BLaER1 treated with 17β-estradiol and CSF1 and Interleukin-3, amounts not matched to agents 10 nM and 100 nM (cell line): ENCODE results near the gene TMPRSS3.

Experiments used
- H3K27ac ChIP-seq, 11 experiments: shearing (Covaris generic); formaldehyde crosslinking; 2 replicates each; pipeline ENCODE4 v1.8.1; 2022
- H3K27me3 ChIP-seq, 11 experiments: shearing (Covaris generic); formaldehyde crosslinking; 2 replicates each; pipeline ENCODE4 v1.8.1; 2022
- H3K36me3 ChIP-seq, 11 experiments: shearing (Covaris generic); formaldehyde crosslinking; 2 replicates each; pipeline ENCODE4 v1.8.1; 2022
- H3K4me1 ChIP-seq, 10 experiments: shearing (Covaris generic); formaldehyde crosslinking; 2 replicates each; pipeline ENCODE4 v1.8.1; 2022
- H3K4me2 ChIP-seq, 11 experiments: shearing (Covaris generic); formaldehyde crosslinking; 2 replicates each; pipeline ENCODE4 v1.8.1; 2022
- H3K4me3 ChIP-seq, 10 experiments: shearing (Covaris generic); formaldehyde crosslinking; 2 replicates each; pipeline ENCODE4 v1.8.1; 2022
- H3K9ac ChIP-seq, 11 experiments: shearing (Covaris generic); formaldehyde crosslinking; 2 replicates each; pipeline ENCODE4 v1.8.1; 2022
- H3K9me3 ChIP-seq, 11 experiments: shearing (Covaris generic); formaldehyde crosslinking; replicated peaks in 1 of 11; 2 replicates each; pipeline ENCODE4 v1.8.1; 2022
- H4K20me1 ChIP-seq, 11 experiments: shearing (Covaris generic); formaldehyde crosslinking; 2 replicates each; pipeline ENCODE4 v1.8.1; 2022
- Cebpa-rat ChIP-seq, 11 experiments: shearing (Covaris generic); IDR thresholded peaks; 2 replicates each; pipeline ENCODE4 v1.8.1; 2022

Gene TMPRSS3

DNA sequence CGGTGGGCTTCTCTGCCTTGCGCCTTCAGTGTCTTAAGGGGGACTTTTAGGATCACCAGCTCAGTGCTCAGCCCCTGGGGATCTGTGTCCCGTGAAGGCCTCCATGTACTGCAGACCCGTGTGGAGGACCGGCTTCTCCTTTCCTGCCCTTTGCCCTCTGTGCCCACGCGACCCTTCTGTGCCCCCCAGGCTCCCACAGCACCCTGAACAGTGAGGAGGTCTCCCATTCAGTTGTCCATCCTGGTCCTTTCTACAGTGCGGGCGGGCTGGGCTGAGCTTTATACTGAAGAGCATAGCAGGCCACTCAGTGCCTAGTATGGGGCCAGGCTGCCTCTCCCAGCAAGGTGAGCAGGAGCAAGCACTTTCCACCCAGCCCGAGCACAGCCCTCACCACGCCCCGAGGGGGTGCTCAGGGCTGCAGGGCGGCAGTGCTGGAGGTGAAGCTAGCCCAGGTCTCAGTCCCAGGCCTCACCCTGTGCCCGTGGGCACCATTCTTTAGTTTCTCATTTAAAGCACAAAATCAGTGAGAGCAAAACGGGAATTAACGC is 21.9 kb downstream of the TMPRSS3 start:
- no peaks in the 10 kb centered on the region for H4K20me1 ChIP-seq
- peak overlapping the region in 5 of 11 experiments; percentile 1 to 68 (median 56); a peak in 6 of 22 replicates for H3K27ac ChIP-seq
- peak overlapping the region; percentile 66 to 91 (median 81) for H3K4me2 ChIP-seq
- H3K4me3 ChIP-seq, result no peak overlapping the region
- H3K27me3 ChIP-seq, result peaks cover 0 to 3% (median 0%) of the 10 kb centered on the region in 11 experiments; a peak in 1 of 22 replicates
- no peaks in the 10 kb centered on the region for H3K9me3 ChIP-seq
- H3K9ac ChIP-seq, result peak overlapping the region in 3 of 11 experiments; percentile 8 to 59 (median 29); a peak in 4 of 22 replicates
- H3K36me3 ChIP-seq, result no peaks in the 10 kb centered on the region
- TF ChIP-seq Cebpa-rat (IDR thresholded peaks at IDR 0.05), result no peak
- H3K4me1 ChIP-seq, result peaks cover 16 to 68% (median 56%) of the 10 kb centered on the region in 10 experiments

DNA sequence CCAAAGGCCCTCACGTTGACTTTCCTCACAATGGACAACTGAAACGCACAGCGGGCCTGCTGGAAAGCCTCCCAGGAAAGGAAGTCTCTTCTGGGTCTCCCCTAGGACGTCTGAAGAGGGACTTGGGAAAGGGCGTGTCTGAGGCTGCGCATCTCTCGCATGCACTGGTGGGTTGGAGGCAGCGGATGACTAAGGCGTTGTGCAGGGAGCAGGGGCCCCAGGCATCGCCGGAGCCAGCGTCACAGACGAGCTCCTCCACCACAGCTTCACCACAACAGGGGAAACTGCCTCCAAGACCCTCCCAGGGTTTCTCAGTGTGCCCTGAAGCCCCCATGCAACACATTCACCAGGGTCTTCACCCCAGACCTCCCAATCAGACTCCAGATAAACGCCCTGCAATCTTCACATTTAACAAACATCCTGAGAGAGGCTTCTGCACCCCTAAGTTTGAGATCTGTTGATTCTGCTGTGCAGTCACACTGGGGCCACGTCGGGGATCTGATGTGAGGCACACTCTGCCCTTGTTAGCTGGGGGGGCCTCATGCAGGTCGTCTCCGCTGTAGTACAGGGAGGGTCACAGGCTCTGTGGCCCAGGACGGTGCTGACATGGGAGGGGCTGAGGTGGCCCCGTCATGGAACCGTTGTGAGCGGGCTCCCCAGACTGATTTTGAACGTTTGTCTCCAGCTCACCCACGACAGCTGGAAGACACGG is 22.5 kb downstream of the TMPRSS3 start:
- Histone ChIP-seq H3K9me3 (no peaks in the 10 kb centered on the region), H4K20me1 (no peaks in the 10 kb centered on the region), H3K9ac (peak overlapping the region in 5 of 11 experiments; percentile 1 to 59 (median 32); a peak in 7 of 22 replicates), H3K27ac (peak overlapping the region in 6 of 11 experiments; percentile 9 to 68 (median 56); a peak in 9 of 22 replicates), H3K4me3 (peak overlapping the region in 2 of 10 experiments; percentile 21 to 27; a peak in 2 of 20 replicates), H3K36me3 (no peaks in the 10 kb centered on the region), H3K4me2 (peak overlapping the region; percentile 66 to 91 (median 81)), H3K4me1 (peaks cover 15 to 62% (median 52%) of the 10 kb centered on the region in 10 experiments), H3K27me3 (peaks cover 0 to 3% (median 0%) of the 10 kb centered on the region in 11 experiments; a peak in 1 of 22 replicates)
- TF ChIP-seq Cebpa-rat (IDR thresholded peaks at IDR 0.05), result no peak

DNA sequence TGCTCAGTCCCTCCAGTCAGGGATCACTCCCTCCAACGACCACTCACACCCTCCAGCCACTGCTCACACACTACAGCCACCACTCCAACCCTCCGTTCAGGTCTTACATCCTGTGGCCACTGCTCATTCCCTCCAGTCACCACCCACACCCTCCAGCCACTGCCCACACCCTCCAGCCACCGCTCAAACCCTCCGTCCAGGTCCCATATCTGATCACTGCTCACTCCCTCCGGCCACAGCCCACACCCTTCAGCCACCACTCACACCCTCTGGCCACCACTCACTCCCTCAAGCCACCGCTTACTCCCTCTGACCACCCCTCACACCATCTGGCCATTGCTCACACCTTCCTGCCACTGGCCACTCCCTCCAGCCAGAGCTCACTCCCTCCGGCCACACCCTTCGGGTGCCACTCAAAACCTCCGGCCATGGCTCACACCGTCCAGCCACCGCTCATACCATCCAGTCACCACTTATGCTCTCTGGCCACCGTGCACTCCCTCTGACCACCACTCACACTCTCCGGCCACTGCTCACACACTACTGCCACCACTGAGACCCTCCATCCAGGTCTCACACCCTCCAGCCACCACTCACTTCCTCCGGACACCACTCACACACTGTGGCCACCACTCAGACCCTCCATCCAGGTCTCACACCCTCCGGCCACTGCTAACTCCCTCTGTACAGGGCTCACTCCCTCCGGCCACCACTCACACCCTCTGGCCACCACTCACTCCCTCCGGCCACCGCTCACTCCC is 24.8 kb downstream of the TMPRSS3 start:
- Histone ChIP-seq H3K27me3 (peaks cover 0 to 3% (median 0%) of the 10 kb centered on the region in 11 experiments; a peak in 1 of 22 replicates), H3K4me2 (peak overlapping the region in 7 of 11 experiments; percentile 32 to 91 (median 82); a peak in 14 of 22 replicates), H3K9me3 (no peaks in the 10 kb centered on the region), H3K36me3 (no peaks in the 10 kb centered on the region), H3K4me3 (no peak overlapping the region), H3K4me1 (peaks cover 15 to 78% (median 55%) of the 10 kb centered on the region in 10 experiments), H3K27ac (peak overlapping the region in 4 of 11 experiments; percentile 28 to 61 (median 48); a peak in 6 of 22 replicates), H3K9ac (no peak overlapping the region; a peak in 1 of 22 replicates), H4K20me1 (no peaks in the 10 kb centered on the region)
- no peak for TF ChIP-seq Cebpa-rat (IDR thresholded peaks at IDR 0.05)

DNA sequence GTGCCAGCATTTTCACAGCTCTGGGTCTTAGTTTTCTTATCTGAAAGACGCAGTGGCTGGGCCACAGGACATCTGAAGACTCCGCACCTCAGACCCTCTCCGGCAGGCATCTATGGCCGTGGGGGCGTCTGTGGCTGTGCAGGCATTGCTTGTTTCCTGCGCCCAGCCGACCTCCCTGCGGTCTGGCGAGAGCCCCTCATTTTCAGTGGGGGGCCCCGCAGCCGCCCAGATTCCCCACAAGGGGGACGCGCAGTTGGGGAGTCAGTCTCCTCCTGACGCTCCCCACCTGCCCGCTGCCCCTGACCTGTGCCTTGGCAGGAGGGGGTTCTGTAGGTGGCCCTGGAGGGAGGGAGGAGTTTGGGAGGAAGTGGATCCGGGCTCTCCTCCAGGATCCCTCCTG is 26.0 kb downstream of the TMPRSS3 start:
- H3K9me3 ChIP-seq, result no peaks in the 10 kb centered on the region
- no peak overlapping the region for H3K4me3 ChIP-seq
- H3K27me3 ChIP-seq, result peaks cover 0 to 3% (median 0%) of the 10 kb centered on the region in 11 experiments; a peak in 1 of 22 replicates
- H3K9ac ChIP-seq, result peak overlapping the region in 2 of 11 experiments; percentile 15 to 44; a peak in 2 of 22 replicates
- no peaks in the 10 kb centered on the region for H3K36me3 ChIP-seq
- H3K27ac ChIP-seq, result peak overlapping the region in 3 of 11 experiments; percentile 4 to 53 (median 43); a peak in 3 of 22 replicates
- H4K20me1 ChIP-seq, result no peaks in the 10 kb centered on the region; a peak in 1 of 22 replicates
- peak overlapping the region in 9 of 11 experiments; percentile 10 to 91 (median 74); a peak in 16 of 22 replicates for H3K4me2 ChIP-seq
- no peak for TF ChIP-seq Cebpa-rat (IDR thresholded peaks at IDR 0.05)
- H3K4me1 ChIP-seq, result peaks cover 15 to 80% (median 65%) of the 10 kb centered on the region in 10 experiments

DNA sequence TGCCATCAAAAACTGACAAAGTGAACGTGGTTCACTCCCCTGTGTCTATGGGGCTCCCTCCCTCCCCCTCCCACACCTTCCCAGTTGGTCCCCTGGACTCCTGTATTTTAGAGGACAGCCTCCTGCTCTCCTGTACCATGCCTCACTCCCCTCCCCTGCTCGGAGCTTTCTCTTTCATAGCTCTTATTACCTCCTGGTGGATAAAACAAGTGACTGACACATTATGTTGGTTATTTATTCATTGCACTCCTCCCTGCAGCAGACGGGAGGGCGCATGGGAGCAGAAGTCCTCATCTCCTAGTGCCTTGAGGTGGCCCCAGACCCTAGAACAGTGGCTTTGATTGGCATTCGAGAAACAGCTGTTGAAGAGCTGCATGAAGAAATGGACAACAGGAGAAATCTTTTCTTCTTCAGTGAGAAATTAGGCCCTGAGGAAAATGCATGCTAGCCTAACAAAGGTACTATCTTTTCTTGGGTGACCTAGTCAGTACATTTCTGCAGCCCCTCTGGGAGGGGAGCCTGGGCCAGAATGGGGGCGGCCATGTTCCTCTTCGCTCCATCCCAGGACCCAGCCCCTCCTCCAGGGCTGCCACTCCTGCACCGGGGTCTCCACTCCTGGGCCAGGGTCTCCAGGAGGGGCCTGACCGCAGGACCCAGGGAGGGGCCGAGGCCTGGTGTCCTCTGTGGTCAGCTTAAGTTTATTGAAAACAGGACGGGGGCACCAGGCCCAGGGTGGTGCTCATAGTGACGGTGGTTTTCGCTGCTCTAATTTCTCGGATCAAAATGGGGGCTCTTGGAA is 28.3 kb downstream of the TMPRSS3 start:
- Histone ChIP-seq H3K4me1 (peaks cover 0 to 78% (median 64%) of the 10 kb centered on the region in 10 experiments; a peak in 16 of 20 replicates), H3K27ac (no peak overlapping the region)

DNA sequence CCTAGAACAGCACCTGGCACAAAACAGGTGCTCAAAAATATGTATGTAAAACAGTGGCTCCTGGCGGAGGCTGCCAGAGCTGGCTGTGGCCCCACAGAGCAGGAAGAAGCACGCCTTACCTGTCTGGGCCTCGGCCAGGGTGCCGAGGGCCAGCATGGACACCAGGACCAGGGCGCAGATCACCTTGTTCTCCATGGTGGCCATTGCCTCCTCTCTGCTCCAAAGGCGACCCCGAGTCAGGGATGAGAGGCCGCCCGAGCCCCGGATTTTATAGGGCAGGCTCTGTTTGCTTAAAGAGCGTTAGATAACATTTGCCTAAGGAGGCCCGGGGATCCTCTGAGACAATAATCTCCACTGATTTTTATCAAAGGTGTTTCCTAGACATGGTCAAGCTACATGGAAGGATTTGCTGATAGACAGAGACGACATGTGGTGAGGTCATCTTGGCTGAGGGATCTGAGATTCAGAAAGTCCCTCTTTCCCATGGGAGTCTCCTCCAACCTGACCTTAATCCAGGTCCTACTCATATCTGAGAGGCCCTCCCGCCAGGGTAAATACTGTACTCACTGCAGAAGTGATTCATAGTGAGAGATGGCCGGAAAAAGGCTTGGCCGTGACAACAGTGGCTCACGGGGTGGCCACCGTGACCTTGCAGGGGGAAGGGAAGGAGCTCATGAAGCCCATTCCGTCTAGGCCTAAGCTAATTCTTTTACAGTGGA is 29.4 kb downstream of the TMPRSS3 start, which contains the start of gene TFF1:
Gene TFF1 (minus strand): TSS at position 244 of the 719 bp plus-strand sequence. CDS start 40 bp downstream, at position 204.
- Histone ChIP-seq H3K9ac (no peak within 1 kb of the TSS), H3K27ac (no peak within 1 kb of the TSS), H3K4me1 (peaks cover 0 to 78% (median 63%) of the 10 kb centered on the region in 10 experiments; a peak in 16 of 20 replicates), H4K20me1 (no peaks in the 10 kb centered on the region; a peak in 1 of 22 replicates), H3K9me3 (no peaks in the 10 kb centered on the region), H3K4me3 (no peak within 1 kb of the TSS), H3K36me3 (no peaks in the 10 kb centered on the region), H3K4me2 (peak within 1 kb of the TSS in 10 of 11 experiments; percentile 5 to 83 (median 65); a peak in 19 of 22 replicates), H3K27me3 (0 out of 22 replicates have a peak, but pooled peaks cover 0 to under 1% (median 0%) of the 10 kb centered on the region in 11 experiments)
- TF ChIP-seq Cebpa-rat (IDR thresholded peaks at IDR 0.05), result no peak

More for the DNA sequence above, 28.3 kb downstream of the TMPRSS3 start:
- Histone ChIP-seq H3K9ac (no peak overlapping the region), H3K36me3 (no peaks in the 10 kb centered on the region), H3K27me3 (0 out of 22 replicates have a peak, but pooled peaks cover 0 to under 1% (median 0%) of the 10 kb centered on the region in 11 experiments), H3K4me3 (no peak overlapping the region), H4K20me1 (no peaks in the 10 kb centered on the region; a peak in 1 of 22 replicates), H3K4me2 (peak overlapping the region in 1 of 11 experiments; percentile 69; a peak in 1 of 22 replicates), H3K9me3 (no peaks in the 10 kb centered on the region)
- TF ChIP-seq Cebpa-rat (IDR thresholded peaks at IDR 0.05), result no peak

DNA sequence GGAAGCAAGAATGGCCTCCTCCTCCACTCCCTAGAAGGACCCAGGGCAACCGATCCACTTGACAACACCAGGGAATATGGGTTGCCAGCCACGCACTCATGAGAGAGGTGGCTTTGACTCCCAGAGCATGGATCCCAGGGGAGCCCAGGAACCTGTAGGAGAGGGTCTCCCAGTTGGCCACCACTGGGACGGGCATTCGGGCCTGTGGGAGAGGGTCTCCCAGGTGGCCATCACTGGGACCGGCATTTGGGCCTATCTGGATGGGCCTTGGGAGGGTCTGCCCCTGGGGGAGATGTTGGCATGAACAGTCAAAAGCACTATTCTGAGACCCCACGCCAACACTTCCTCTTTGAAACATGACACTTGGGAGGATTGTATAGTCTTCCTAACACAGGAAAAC is 30.1 kb downstream of the TMPRSS3 start:
- H3K9ac ChIP-seq, result no peak overlapping the region
- peak overlapping the region in 10 of 11 experiments; percentile 5 to 83 (median 65); a peak in 19 of 22 replicates for H3K4me2 ChIP-seq
- no peak for TF ChIP-seq Cebpa-rat (IDR thresholded peaks at IDR 0.05)
- no peaks in the 10 kb centered on the region for H3K9me3 ChIP-seq
- H3K27ac ChIP-seq, result no peak overlapping the region
- H3K27me3 ChIP-seq, result 0 out of 22 replicates have a peak, but pooled peaks cover 0 to 3% (median 0%) of the 10 kb centered on the region in 11 experiments
- no peaks in the 10 kb centered on the region; a peak in 1 of 22 replicates for H4K20me1 ChIP-seq
- H3K4me3 ChIP-seq, result no peak overlapping the region
- no peaks in the 10 kb centered on the region for H3K36me3 ChIP-seq
- peaks cover 0 to 77% (median 57%) of the 10 kb centered on the region in 10 experiments; a peak in 16 of 20 replicates for H3K4me1 ChIP-seq
